Heart left ventricle (tissue), 16 donors: ENCODE data around the gene CAV2. TPM values are rescaled to one million over a fixed set of nuclear protein-coding genes. Genes with fewer than 3 reads are reported as not detected.

Source experiments
- ATAC-seq, 4 donors: fragments of 200-7000 bp; cut with Tn5 transposase; one replicate each; pipeline ENCODE4 v1.9.1; 2020 to 2022; ENCODE audit warnings: moderate library complexity in 4 of 4, mild to moderate bottlenecking in 3 of 4, moderate number of reproducible peaks in 1 of 4
- DNase-seq, 5 donors: peaks; one replicate each; pipeline ENCODE4 v3.0.0-alpha.2; 2020
- H3K27ac ChIP-seq, 12 donors: fragments of 200-600 bp; sonication (generic) in 4 of 12; one replicate each; pipeline versions ENCODE4 v1.5.0 to v1.8.0; 2016 to 2022; ENCODE audit warnings: mild to moderate bottlenecking in 2 of 12
- H3K27me3 ChIP-seq, 9 donors: fragments of 200-600 bp; sonication (generic) in 2 of 9; one replicate each; pipeline versions ENCODE4 v1.5.1 to v1.8.0; 2016 to 2022; ENCODE audit warnings: mild to moderate bottlenecking in 3 of 9
- H3K36me3 ChIP-seq, 9 donors: fragments of 200-600 bp; sonication (generic) in 2 of 9; one replicate each; pipeline versions ENCODE4 v1.5.0 to v1.8.0; 2018 to 2022; ENCODE audit warnings: mild to moderate bottlenecking in 2 of 9
- H3K4me1 ChIP-seq, 12 donors: fragments of 200-600 bp; sonication (generic) in 4 of 12; one replicate each; pipeline versions ENCODE4 v1.5.0 to v1.8.0; 2016 to 2022; ENCODE audit warnings: mild to moderate bottlenecking in 3 of 12
- H3K4me3 ChIP-seq, 12 donors: fragments of 200-600 bp; sonication (generic) in 4 of 12; one replicate each; pipeline versions ENCODE4 v1.5.0 to v1.8.0; 2017 to 2022; ENCODE audit warnings: mild to moderate bottlenecking in 9 of 12, moderate library complexity in 4 of 12
- H3K9me3 ChIP-seq, 12 donors: fragments of 200-600 bp; sonication (generic) in 4 of 12; one replicate each; pipeline versions ENCODE4 v1.5.0 to v1.8.0; 2016 to 2022; ENCODE audit warnings: mild to moderate bottlenecking in 1 of 12
- POLR2A ChIP-seq, 2 donors: fragments of 450-650 bp; IDR thresholded peaks; one replicate each; pipeline ENCODE4 v1.6.1; 2017; ENCODE audit warnings: antibody characterized with exemption in 2 of 2, mild to moderate bottlenecking in 2 of 2, moderate library complexity in 2 of 2
- WGBS, 4 donors: extraction: QIAGEN DNeasy Blood & Tissue Kit in 2 of 4; methylation state at CpG; one replicate each; pipeline versions ENCODE4 v1.1.5 to v1.1.7; 2013 to 2018; 5-methylcytosine and 5-hydroxymethylcytosine counted together
- intact Hi-C, 10 donors: fragments of 100-400 bp; cut with DNase I; formaldehyde crosslinking; loops; one replicate each; pipeline versions ENCODE4 v1.11.1 to v1.14.2; 2022
- polyA plus RNA-seq, 2 donors: library from polyadenylated mRNA; stranded (reverse); fragments of 200-250 nt; gene quantifications; one replicate each; pipeline ENCODE4 v1.2.3, GENCODE V29; 2013
- total RNA-seq, 9 donors: library from RNA; depleted of rRNA in 2 of 9; stranded (reverse); fragments of >200 nt in 2 of 9; fragmentation: NEBNext Ultra II Directional in 3 of 9; extraction: Animal tissue kit (Norgen Biotek cat#: 25700) in 3 of 9; gene quantifications; one replicate each; pipeline versions ENCODE4 v1.1.0 to v1.2.4, GENCODE V29; 2016 to 2023
- TF ChIP-seq, protein P1 (sequence below), 12 donors: fragments of 200-600 bp; sonication (generic) in 4 of 12; IDR thresholded peaks; one replicate each; pipeline versions ENCODE4 v1.5.0 to v1.8.0; 2018 to 2022; ENCODE audit warnings: antibody characterized with exemption in 12 of 12, mild to moderate bottlenecking in 5 of 12
- donor health status: ischemic (EF 13 %, LVEDD 7.1; RV severe dilation, severe dysfunction).
- donor health status: healthy with polysubstance abuse.
- donor health status: DM: no; HTN: yes; CAD: no.
- donor health status: DM: no; HTN: no; CAD: no.
- donor health status: ischemic (EF 25% LVEDD 6.9; RV normal size, moderate dysfunction).
- donor health status: ischemic (EF 25% LVEDD 5.7; RV mildly dilated, moderate dysfunction).
- donor health status: healthy.
- donor health status: DM: yes; HTN: yes; CAD: no.
- donor health status: ischemic (EF 35%, LVEDD 5.7; RV mildly dilated, moderate dysfunction).
- donor health status: nonischemic (EF 11% LVEDD 7.7; RV severe dilation, severe dysfunction).
- donor health status: DM: yes; HTN: yes; CAD: no.
- donor health status: PGD.
- donor health status: ischemic (EF 29% LVEDD 5.4; RV normal size, mild dysfunction).
- donor health status: nonischemic (EF 23%, LVEDD 6.1; RV moderate dilation, normal function).

CAV2 gene
- total and polyA plus RNA-seq, 11 donors: 66.3 to 345 (median 236) TPM

DNA sequence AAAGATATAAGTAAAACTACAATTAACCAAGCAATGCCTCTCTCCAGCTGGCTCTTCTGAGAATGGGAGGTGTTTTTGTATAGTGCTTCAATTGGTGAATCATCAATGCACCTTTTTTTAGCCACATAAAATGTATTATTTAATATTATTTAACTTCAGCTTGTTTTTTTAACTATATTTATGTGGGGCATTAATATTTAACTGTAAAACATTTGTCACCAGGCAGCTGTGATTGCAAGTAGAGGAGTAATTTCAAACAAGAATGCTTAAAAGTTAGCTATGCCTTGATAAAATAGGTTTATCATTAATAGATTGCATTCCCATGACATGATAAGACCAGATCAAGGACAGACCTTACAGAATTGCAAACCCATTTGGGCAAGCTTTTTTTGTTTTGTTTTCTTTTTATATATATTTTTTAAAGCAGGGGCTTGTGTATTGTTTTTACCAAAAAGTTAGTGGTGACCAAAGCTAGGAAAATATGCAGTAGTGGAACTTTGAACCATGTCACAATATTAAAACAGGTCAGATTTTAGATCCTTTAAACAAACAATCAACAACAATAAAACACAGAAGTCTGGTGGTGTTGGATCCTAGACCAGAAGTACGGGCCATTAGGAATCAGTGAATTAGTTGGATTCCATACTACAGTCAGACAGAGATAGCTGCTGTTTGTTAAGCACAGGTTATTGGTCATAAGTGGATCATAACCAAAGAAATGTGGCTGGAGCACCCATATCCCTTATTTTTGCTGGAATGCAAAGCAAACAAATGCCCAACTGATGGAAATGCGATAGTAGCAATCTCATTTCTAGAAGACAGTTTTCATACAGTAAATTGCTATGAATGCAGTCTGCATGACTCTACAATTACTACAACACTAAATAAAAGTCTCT lies 2.9 kb downstream of the CAV2 start:
- Histone ChIP-seq H3K9me3 (no peaks in the 10 kb centered on the region), H3K4me1 (peaks cover 0 to 63% (median 42%) of the 10 kb centered on the region in 12 donors), H3K4me3 (peak overlapping the region; percentile 75 to 95 (median 89)), H3K27ac (peak overlapping the region; percentile 95 to 99 (median 98)), H3K27me3 (peaks cover 0 to 17% (median 0%) of the 10 kb centered on the region in 9 donors), H3K36me3 (peaks cover 0 to 34% (median 11%) of the 10 kb centered on the region in 9 donors)
- no peak for DNase-seq
- TF ChIP-seq, protein P1, sequence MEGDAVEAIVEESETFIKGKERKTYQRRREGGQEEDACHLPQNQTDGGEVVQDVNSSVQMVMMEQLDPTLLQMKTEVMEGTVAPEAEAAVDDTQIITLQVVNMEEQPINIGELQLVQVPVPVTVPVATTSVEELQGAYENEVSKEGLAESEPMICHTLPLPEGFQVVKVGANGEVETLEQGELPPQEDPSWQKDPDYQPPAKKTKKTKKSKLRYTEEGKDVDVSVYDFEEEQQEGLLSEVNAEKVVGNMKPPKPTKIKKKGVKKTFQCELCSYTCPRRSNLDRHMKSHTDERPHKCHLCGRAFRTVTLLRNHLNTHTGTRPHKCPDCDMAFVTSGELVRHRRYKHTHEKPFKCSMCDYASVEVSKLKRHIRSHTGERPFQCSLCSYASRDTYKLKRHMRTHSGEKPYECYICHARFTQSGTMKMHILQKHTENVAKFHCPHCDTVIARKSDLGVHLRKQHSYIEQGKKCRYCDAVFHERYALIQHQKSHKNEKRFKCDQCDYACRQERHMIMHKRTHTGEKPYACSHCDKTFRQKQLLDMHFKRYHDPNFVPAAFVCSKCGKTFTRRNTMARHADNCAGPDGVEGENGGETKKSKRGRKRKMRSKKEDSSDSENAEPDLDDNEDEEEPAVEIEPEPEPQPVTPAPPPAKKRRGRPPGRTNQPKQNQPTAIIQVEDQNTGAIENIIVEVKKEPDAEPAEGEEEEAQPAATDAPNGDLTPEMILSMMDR (IDR thresholded peaks at IDR 0.05): no peak
- WGBS, 4 donors: 47 to 59% (median 51%) methylated on average over 2 of the region's 2 CpGs
- intact Hi-C loops: loop anchor here in 5 of 10 donors (5.0 kb wide), 3 partner anchors 60 to 235 kb away; no protein-coding TSS in a partner anchor
- no peak for ATAC-seq

DNA sequence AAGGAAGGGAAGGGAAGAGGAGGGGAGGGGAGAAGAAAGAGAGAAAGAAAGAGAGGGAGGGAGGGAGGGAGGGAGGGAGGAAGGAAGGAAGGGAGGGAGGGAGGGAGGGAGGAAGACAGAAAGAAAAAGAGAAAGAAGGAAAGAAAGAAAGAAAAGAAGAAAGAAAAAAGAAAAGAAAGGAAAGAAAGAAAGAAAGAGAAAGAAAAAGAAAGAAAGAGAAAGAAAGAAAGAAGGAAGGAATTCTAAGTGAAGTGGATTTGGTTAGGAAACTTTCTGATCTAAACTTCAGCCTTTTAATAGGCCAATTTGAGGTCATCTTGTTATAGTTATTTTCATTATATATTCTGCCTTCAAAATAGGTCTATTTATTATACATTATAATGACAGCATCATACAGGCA lies 4.3 kb downstream of the CAV2 start:
- Histone ChIP-seq H3K4me1 (peaks cover 0 to 75% (median 44%) of the 10 kb centered on the region in 12 donors), H3K9me3 (no peaks in the 10 kb centered on the region), H3K27me3 (peaks cover 0 to 17% (median 0%) of the 10 kb centered on the region in 9 donors), H3K27ac (peak overlapping the region in 10 of 12 donors; percentile 0 to 99 (median 98)), H3K4me3 (peak overlapping the region in 2 of 12 donors; percentile 84 to 92), H3K36me3 (peaks cover 0 to 48% (median 11%) of the 10 kb centered on the region in 9 donors)
- TF ChIP-seq POLR2A (IDR thresholded peaks at IDR 0.05): no peak
- TF ChIP-seq, protein P1 (IDR thresholded peaks at IDR 0.05): no peak
- DNase-seq (no peak), ATAC-seq (no peak)
- intact Hi-C loops: loop anchor here in 5 of 10 donors (5.0 kb wide), 3 partner anchors 62 to 237 kb away; no protein-coding TSS in a partner anchor

DNA sequence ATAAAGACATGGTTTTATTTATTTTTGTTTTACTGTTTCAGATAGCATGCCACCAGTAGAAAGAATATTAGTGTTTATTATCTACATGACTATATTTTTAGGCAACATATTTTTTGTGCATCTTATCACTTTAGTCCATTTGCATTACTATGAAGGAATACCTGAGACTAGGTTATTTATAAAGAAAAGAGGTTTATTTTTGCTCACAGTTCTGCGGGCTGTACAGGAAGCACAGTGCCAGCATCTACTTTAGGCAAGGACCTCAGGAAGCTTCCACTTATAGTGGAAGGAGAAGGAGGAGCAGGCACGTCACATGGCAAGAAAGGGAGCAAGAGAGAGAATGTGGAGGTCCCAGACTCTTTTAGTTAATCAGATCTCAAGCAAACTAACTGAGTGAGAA lies 5.7 kb downstream of the CAV2 start:
- H3K36me3 ChIP-seq: peaks cover 0 to 56% (median 11%) of the 10 kb centered on the region in 9 donors
- ATAC-seq (no peak), DNase-seq (no peak)
- H3K9me3 ChIP-seq: no peaks in the 10 kb centered on the region
- 36 to 58% (median 55%) methylated on average over 2 of the region's 2 CpGs for WGBS, 4 donors
- H3K27ac ChIP-seq: peak overlapping the region in 10 of 12 donors; percentile 0 to 98 (median 38)
- intact Hi-C loops: no loop called here
- no peak overlapping the region for H3K4me3 ChIP-seq
- TF ChIP-seq, protein P1 (IDR thresholded peaks at IDR 0.05): no peak
- TF ChIP-seq POLR2A (IDR thresholded peaks at IDR 0.05): no peak
- peaks cover 0 to 5% (median 0%) of the 10 kb centered on the region in 9 donors for H3K27me3 ChIP-seq
- peaks cover 0 to 86% (median 41%) of the 10 kb centered on the region in 12 donors for H3K4me1 ChIP-seq

DNA sequence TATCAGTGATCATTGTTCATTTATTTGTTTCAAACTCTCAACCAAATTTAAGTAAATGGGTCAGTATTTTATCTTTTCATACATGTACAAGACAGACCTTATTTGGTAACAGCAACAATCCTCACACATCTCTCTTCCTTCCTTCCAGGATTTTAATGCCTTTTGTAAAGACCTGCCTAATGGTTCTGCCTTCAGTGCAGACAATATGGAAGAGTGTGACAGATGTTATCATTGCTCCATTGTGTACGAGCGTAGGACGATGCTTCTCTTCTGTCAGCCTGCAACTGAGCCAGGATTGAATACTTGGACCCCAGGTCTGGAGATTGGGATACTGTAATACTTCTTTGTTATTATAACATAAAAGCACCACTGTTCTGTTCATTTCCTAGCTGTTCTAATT lies 6.3 kb downstream of the CAV2 start:
- H3K4me3 ChIP-seq: no peak overlapping the region
- no peak for TF ChIP-seq POLR2A (IDR thresholded peaks at IDR 0.05)
- TF ChIP-seq, protein P1 (IDR thresholded peaks at IDR 0.05): no peak
- 37 to 46% (median 41%) methylated on average over 3 of the region's 3 CpGs for WGBS, 4 donors
- ATAC-seq (no peak), DNase-seq (no peak)
- H3K36me3 ChIP-seq: peaks cover 0 to 56% (median 11%) of the 10 kb centered on the region in 9 donors
- H3K9me3 ChIP-seq: no peaks in the 10 kb centered on the region
- peaks cover 0 to 91% (median 44%) of the 10 kb centered on the region in 12 donors for H3K4me1 ChIP-seq
- intact Hi-C loops: no loop called here
- H3K27ac ChIP-seq: peak overlapping the region in 6 of 12 donors; percentile 0 to 98 (median 55)
- no peaks in the 10 kb centered on the region for H3K27me3 ChIP-seq
